ENCODE measurements around the gene NGF. TPM values are rescaled to one million over a fixed set of nuclear protein-coding genes. Genes with fewer than 3 reads are reported as not detected.
A peak's percentile ranks its signal among the peaks of the same experiment; 100 is the strongest.

Gene NGF
- total and polyA plus RNA-seq, 3 donors from 2014 or later = 0.63 to 3.3 (median 1.4) TPM

DNA sequence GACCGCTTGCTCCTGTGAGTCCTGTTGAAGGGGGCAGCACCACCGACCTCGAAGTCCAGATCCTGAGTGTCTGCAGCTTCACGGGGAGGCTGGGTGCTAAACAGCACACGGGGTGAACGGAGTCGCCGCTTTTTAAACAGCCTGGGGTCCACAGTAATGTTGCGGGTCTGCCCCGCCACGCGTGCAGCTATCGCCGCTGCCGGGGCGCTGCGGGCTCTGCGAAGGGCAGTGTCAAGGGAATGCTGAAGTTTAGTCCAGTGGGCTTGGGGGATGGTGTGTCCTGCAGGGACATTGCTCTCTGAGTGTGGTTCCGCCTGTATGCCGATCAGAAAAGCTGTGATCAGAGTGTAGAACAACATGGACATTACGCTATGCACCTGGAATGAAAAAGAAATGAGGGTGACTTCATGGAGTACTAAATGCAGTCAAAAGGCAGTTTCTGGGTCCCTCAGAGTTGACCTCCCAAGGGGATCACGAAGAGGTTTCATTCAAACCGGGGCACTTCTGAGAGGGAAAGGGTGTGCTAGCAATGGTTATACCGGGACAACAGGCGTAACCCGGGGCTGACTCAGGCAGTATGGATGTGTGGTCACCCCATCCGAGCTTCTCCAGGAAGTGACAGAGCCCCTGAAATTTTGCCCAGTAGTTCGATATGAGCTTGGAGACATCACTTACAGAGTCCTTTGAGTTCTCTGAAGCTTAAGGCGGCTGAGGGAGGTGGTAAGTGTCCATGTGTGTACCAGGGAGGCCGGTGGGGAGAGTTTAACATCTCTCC, 51.4 kb downstream of the NGF start:
- Histone ChIP-seq H3K27me3 (no peaks in the 10 kb centered on the region), H3K36me3 (ENCODE audit: low read depth, missing control alignments) (no peaks in the 10 kb centered on the region), H3K27ac (no peak overlapping the region), H3K4me3 (no peak overlapping the region), H3K9me3 (no peaks in the 10 kb centered on the region), H3K4me1 (peaks cover 32% of the 10 kb centered on the region)
- intact Hi-C loops (cut with DNase I; ENCODE audit: low total_unique reads) = no loop called here
- TF ChIP-seq, protein P1, sequence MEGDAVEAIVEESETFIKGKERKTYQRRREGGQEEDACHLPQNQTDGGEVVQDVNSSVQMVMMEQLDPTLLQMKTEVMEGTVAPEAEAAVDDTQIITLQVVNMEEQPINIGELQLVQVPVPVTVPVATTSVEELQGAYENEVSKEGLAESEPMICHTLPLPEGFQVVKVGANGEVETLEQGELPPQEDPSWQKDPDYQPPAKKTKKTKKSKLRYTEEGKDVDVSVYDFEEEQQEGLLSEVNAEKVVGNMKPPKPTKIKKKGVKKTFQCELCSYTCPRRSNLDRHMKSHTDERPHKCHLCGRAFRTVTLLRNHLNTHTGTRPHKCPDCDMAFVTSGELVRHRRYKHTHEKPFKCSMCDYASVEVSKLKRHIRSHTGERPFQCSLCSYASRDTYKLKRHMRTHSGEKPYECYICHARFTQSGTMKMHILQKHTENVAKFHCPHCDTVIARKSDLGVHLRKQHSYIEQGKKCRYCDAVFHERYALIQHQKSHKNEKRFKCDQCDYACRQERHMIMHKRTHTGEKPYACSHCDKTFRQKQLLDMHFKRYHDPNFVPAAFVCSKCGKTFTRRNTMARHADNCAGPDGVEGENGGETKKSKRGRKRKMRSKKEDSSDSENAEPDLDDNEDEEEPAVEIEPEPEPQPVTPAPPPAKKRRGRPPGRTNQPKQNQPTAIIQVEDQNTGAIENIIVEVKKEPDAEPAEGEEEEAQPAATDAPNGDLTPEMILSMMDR (IDR thresholded peaks at IDR 0.05) = no peak
- no peak for TF ChIP-seq POLR2A (IDR thresholded peaks at IDR 0.05)
- WGBS, 2 donors = 89 to 95% methylated on average over 27 to 29 of the region's 30 CpGs
- no peak for DNase-seq

DNA sequence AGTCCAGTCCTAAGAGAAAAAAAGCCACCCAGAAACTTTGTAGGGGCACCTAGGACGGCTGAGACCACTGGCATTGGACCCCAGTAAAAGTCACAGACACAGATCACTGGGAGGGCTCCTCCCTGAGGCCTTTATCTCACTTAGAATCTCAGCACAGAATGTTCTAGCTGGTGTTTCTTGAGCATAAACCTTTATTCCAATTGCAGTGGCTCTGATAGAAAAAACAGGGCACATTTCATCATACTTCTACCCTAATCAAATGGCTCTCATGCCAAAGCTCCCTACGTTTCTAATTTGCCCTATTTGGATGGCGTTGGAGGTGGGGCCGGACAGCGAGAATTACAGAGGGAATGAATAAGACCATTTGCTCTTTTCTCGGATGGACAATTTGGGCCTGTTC, 53.8 kb downstream of the NGF start:
- H3K4me1 ChIP-seq = peaks cover 32% of the 10 kb centered on the region
- DNase-seq = no peak
- H3K36me3 ChIP-seq (ENCODE audit: low read depth, missing control alignments) = no peaks in the 10 kb centered on the region
- H3K4me3 ChIP-seq = no peak overlapping the region
- intact Hi-C loops (cut with DNase I; ENCODE audit: low total_unique reads) = loop anchor here (5.0 kb wide), 1 partner anchor 53 kb away; the partner anchor contains the start of gene NGF
- WGBS, 2 donors = 60 to 86% methylated on average over 6 of the region's 6 CpGs
- no peaks in the 10 kb centered on the region for H3K9me3 ChIP-seq
- no peaks in the 10 kb centered on the region for H3K27me3 ChIP-seq
- TF ChIP-seq POLR2A (IDR thresholded peaks at IDR 0.05) = no peak
- TF ChIP-seq, protein P1 (IDR thresholded peaks at IDR 0.05) = no peak
- peak overlapping the region; percentile 84 to 93 for H3K27ac ChIP-seq

- intact Hi-C loops (cut with DNase I; ENCODE audit: low total_unique reads) = loop anchor here (5.0 kb wide), 1 partner anchor 54 kb away; the partner anchor contains the start of gene NGF
Observed at GRCh38 chr1:115283681-115284146, 54.3 kb downstream of the NGF start.

DNA sequence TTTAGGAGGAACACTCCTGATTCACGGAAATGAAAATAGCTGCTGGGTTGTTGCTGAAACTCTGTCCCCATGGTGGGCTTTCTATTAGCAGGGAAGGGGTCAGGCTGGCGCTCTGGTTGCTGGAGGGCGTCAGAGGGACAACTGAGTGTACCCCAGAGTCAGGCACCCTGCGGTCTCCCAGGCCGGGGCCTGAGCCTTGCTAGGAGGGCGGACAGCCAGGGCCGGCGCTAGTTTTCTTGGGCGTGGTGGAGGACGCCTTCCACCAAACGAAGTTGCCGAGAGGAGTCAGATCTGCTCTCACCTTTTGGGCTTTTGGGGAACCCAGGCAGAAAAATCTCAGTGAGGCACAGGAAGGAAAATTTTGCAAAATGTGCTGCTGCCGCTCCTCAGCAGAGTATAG, 54.8 kb downstream of the NGF start:
- H3K4me3 ChIP-seq = peak overlapping the region; percentile 24 to 47
- TF ChIP-seq, protein P1 (IDR thresholded peaks at IDR 0.05) = no peak
- peak overlapping the region; percentile 84 to 93 for H3K27ac ChIP-seq
- WGBS, 2 donors = 53 to 56% methylated on average over 12 to 13 of the region's 13 CpGs
- no peaks in the 10 kb centered on the region for H3K27me3 ChIP-seq
- DNase-seq = peak; percentile 42
- intact Hi-C loops (cut with DNase I; ENCODE audit: low total_unique reads) = loop anchor here (5.0 kb wide), 1 partner anchor 54 kb away; the partner anchor contains the start of gene NGF
- H3K9me3 ChIP-seq = no peaks in the 10 kb centered on the region
- peaks cover 32% of the 10 kb centered on the region for H3K4me1 ChIP-seq
- H3K36me3 ChIP-seq (ENCODE audit: low read depth, missing control alignments) = no peaks in the 10 kb centered on the region

More at GRCh38 chr1:115283681-115284146, 54.3 kb downstream of the NGF start:
- Histone ChIP-seq H3K27ac (peak overlapping the region; percentile 84 to 93), H3K4me1 (peaks cover 32% of the 10 kb centered on the region), H3K4me3 (peak overlapping the region; percentile 24 to 47), H3K27me3 (no peaks in the 10 kb centered on the region), H3K9me3 (no peaks in the 10 kb centered on the region), H3K36me3 (ENCODE audit: low read depth, missing control alignments) (no peaks in the 10 kb centered on the region)
- TF ChIP-seq POLR2A (IDR thresholded peaks at IDR 0.05) = no peak
- TF ChIP-seq, protein P1 (IDR thresholded peaks at IDR 0.05) = no peak
- WGBS, 2 donors = 49% methylated on average over 20 of the region's 20 CpGs; no CpG with 5 or more reads in 1 of the 2 donors
- DNase-seq = no peak

Measured in testis (tissue), 3 donors.